Endothelial cell of umbilical vein (primary cell): ENCODE results near the gene LCN12. TPM values are rescaled to one million over a fixed set of nuclear protein-coding genes. Genes with fewer than 3 reads are reported as not detected.

Experiments
- BruUV-seq: library from RNA; stranded (reverse); fragments of 400-500 nt; replicated peaks from 2 replicates; lab custom pipeline; 2021; lab: Mats Ljungman, UMichigan
- CTCF ChIA-PET: fragments of 300-600, 350-600 bp; sonication (Branson Sonifier 250); formaldehyde crosslinking; loops from one replicate; lab custom pipeline; 2021; ENCODE audit warnings: antibody characterized with exemption, inconsistent platforms; lab: Charles Lee
- POLR2A ChIA-PET: fragments of 300-600, 350-600 bp; sonication (Branson Sonifier 250); formaldehyde crosslinking; loops from one replicate; lab custom pipeline; 2021; ENCODE audit warnings: antibody characterized with exemption, inconsistent platforms; lab: Charles Lee
- DNase-seq: peaks from one replicate; pipeline ENCODE4 v3.0.0-alpha.2; 2011; ENCODE audit warnings: low read depth, low spot score
- FAIRE-seq: peaks from 2 replicates; lab custom pipeline; 2011; peaks lifted over from hg19 to GRCh38; lab: Jason Lieb, UNC
- H2AFZ ChIP-seq: 2 replicates; pipeline ENCODE4 v1.6.0; 2012; ENCODE audit warnings: low read depth, low read length, control low read depth, inconsistent platforms
- H3K27ac ChIP-seq: 2 replicates; pipeline ENCODE4 v1.5.1; 2011; ENCODE audit warnings: low read depth, mild to moderate bottlenecking, control low read depth, low read length, moderate library complexity; ENCODE audit not compliant: insufficient read depth
- H3K27me3 ChIP-seq, 2 experiments: 2 replicates each; pipeline versions ENCODE4 v1.6.0 to v1.6.1; 2011; ENCODE audit warnings: low read length in 2 of 2, mixed read lengths in 1 of 2; ENCODE audit not compliant: control insufficient read depth in 2 of 2, insufficient read depth in 2 of 2
- H3K36me3 ChIP-seq, 2 experiments: 2 replicates in 1 of 2; 3 replicates in 1 of 2; pipeline ENCODE4 v1.5.1; 2011; ENCODE audit warnings: low read length in 2 of 2, mild to moderate bottlenecking in 1 of 2, moderate library complexity in 1 of 2; ENCODE audit not compliant: control insufficient read depth in 2 of 2, insufficient read depth in 2 of 2; ENCODE audit errors: extremely low read depth in 1 of 2
- H3K4me1 ChIP-seq: 3 replicates; pipeline ENCODE4 v1.5.1; 2011; ENCODE audit warnings: mild to moderate bottlenecking, low read length; ENCODE audit not compliant: control insufficient read depth, insufficient read depth; ENCODE audit errors: extremely low read depth
- H3K4me2 ChIP-seq: 2 replicates; pipeline ENCODE4 v1.6.1; 2011; ENCODE audit warnings: low read length, control low read depth, mixed read lengths; ENCODE audit not compliant: insufficient read depth
- H3K4me3 ChIP-seq, 3 experiments: fragments of 200-600 bp in 1 of 3; sonication (generic), shearing (Covaris generic) in 1 of 3; replicated peaks in 1 of 3; 2 replicates each; pipeline ENCODE4 v1.5.1; 2011 to 2016; ENCODE audit warnings: control low read depth in 3 of 3, low read length in 3 of 3, mild to moderate bottlenecking in 2 of 3, inconsistent platforms in 1 of 3, low read depth in 1 of 3, moderate library complexity in 1 of 3; ENCODE audit not compliant: insufficient read depth in 1 of 3
- H3K79me2 ChIP-seq: 2 replicates; pipeline ENCODE4 v1.6.0; 2012; ENCODE audit warnings: low read length, inconsistent platforms; ENCODE audit not compliant: control insufficient read depth, insufficient read depth
- H3K9ac ChIP-seq: replicated peaks from 2 replicates; pipeline ENCODE3; 2011; ENCODE audit warnings: low read length, control low read depth; ENCODE audit not compliant: insufficient read depth; ENCODE audit errors: extremely low read depth
- H3K9me1 ChIP-seq: replicated peaks from 3 replicates; pipeline ENCODE4 v1.6.0; 2011; ENCODE audit warnings: mild to moderate bottlenecking, low read length; ENCODE audit not compliant: control insufficient read depth, insufficient read depth; ENCODE audit errors: extremely low read depth
- H3K9me3 ChIP-seq: replicated peaks from 2 replicates; pipeline ENCODE4 v1.5.1; 2012; ENCODE audit warnings: low read length, inconsistent platforms; ENCODE audit not compliant: control insufficient read depth, insufficient read depth
- H4K20me1 ChIP-seq: replicated peaks from 2 replicates; pipeline ENCODE3; 2011; ENCODE audit warnings: mild to moderate bottlenecking, low read length; ENCODE audit not compliant: control insufficient read depth, insufficient read depth; ENCODE audit errors: extremely low read depth
- EZH2 ChIP-seq: IDR thresholded peaks from 2 replicates; pipeline ENCODE4 v1.6.1; 2012; ENCODE audit warnings: borderline replicate concordance, low read depth, mild to moderate bottlenecking, moderate library complexity, low read length, inconsistent platforms; ENCODE audit not compliant: severe bottlenecking
- FOS ChIP-seq: IDR thresholded peaks from 2 replicates; pipeline ENCODE4 v1.6.1; 2011; ENCODE audit warnings: mild to moderate bottlenecking, low read length, moderate library complexity, borderline replicate concordance; ENCODE audit not compliant: insufficient read depth
- GATA2 ChIP-seq: IDR thresholded peaks from 2 replicates; pipeline ENCODE4 v1.7.0; 2011; ENCODE audit warnings: low read depth, mild to moderate bottlenecking, moderate library complexity, mixed read lengths, low read length; ENCODE audit not compliant: insufficient read length, insufficient read depth
- JUN ChIP-seq: IDR thresholded peaks from 2 replicates; pipeline ENCODE4 v1.6.1; 2011; ENCODE audit warnings: borderline replicate concordance, low read depth; ENCODE audit not compliant: insufficient read length, insufficient read depth
- MYC ChIP-seq: IDR thresholded peaks from one replicate; pipeline ENCODE4 v1.6.1; 2011; ENCODE audit warnings: mild to moderate bottlenecking, low read depth, low read length
- POLR2A ChIP-seq: IDR thresholded peaks from 2 replicates; pipeline ENCODE4 v1.6.1; 2012; ENCODE audit warnings: low read depth, mild to moderate bottlenecking, control low read depth, low read length
- POLR2AphosphoS5 ChIP-seq: IDR thresholded peaks from 2 replicates; pipeline ENCODE4 v1.6.1; 2012; ENCODE audit warnings: low read depth, mild to moderate bottlenecking, control low read depth, low read length, moderate library complexity; ENCODE audit not compliant: insufficient read depth
- dilution Hi-C: fragments of 300-500 bp; cut with MboI; formaldehyde crosslinking; loops from one replicate; pipeline ENCODE4 v1.15.0; 2019; ENCODE audit warnings: low sequenced_read_pairs; ENCODE audit not compliant: extremely low pct_ligation_motif_present
- intact Hi-C: fragments of 100-400 bp; cut with micrococcal nuclease; formaldehyde crosslinking; loops from one replicate; pipeline ENCODE4 v1.10.0; 2022
- polyA plus RNA-seq, 4 experiments: library from polyadenylated mRNA; depleted of rRNA in 3 of 4; stranded (reverse) in 3 of 4; unstranded in 1 of 4; fragments of >200 nt; gene quantifications; 2 replicates each; pipeline versions ENCODE4 v1.2.1 to v1.2.3, GENCODE V29; 2011 to 2012; ENCODE audit warnings: missing spikeins in 1 of 4
- total RNA-seq: library from RNA; stranded (reverse); gene quantifications from 2 replicates; pipeline ENCODE4 v1.2.3, GENCODE V29; 2021
- TF ChIP-seq, protein P1 (sequence below): IDR thresholded peaks from 2 replicates; pipeline ENCODE4 v1.6.1; 2011; ENCODE audit not compliant: insufficient read depth, insufficient read length
- TF ChIP-seq, protein P2 (sequence below), 2 donors: IDR thresholded peaks; 1 replicate in 1 of 2; 2 replicates in 1 of 2; pipeline ENCODE4 v1.5.1; 2011; ENCODE audit warnings: low read length in 2 of 2, mild to moderate bottlenecking in 2 of 2, moderate library complexity in 2 of 2, control low read depth in 1 of 2, inconsistent platforms in 1 of 2, low read depth in 1 of 2; ENCODE audit not compliant: insufficient read depth in 1 of 2; ENCODE audit errors: extremely low read depth in 1 of 2

LCN12 gene
- total and polyA plus RNA-seq, 2 donors (not counting 3 experiments of a cell fraction or from before 2014, with no cell fraction given) = 0.35 to 0.52 TPM

DNA sequence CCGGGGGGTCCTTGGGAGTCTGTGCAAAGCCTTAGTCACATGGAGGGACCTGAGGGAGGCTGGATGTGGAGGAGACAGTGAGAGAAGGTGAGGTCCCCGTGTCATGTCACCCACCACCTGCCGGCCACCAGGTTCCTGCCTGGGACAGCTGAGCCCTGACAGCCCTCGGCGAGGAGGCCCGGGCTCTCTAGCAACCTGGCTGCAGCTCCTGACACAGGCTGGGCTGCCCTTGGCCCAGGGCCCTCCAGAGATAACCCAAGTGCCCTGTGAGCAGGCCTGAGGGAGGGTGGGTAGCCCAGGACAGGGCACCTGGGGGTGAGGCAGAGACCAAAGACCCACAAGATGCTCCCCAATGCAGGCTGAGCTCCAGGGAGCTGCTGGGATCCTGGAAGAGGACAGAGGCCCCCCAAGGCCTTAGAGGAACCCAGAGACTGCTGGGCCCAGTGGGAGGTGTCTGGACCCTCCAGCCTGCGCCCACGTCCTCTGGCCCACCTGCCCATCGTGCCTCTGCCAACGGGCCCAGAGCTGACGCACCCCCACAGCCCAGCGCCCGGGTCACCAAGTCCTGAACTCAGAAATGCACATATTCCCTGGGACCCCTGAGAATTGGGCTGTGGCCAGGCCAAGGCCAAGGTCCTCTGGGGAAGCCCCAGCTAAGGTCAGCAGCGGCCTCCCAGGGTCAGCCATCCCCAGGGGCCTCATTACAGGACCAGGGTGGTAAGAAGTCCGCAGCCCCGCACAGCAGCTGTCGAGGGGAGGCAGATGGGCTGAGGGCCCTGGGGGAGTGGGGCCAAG, 16.5 kb downstream of the LCN12 start:
- Histone ChIP-seq H2AFZ (no peak overlapping the region), H3K4me1 (no peaks in the 10 kb centered on the region), H3K9me1 (no peaks in the 10 kb centered on the region), H3K9ac (no peak overlapping the region), H3K27ac (no peak overlapping the region), H4K20me1 (no peaks in the 10 kb centered on the region), H3K9me3 (no peaks in the 10 kb centered on the region), H3K36me3 (no peaks in the 10 kb centered on the region), H3K27me3 (no peaks in the 10 kb centered on the region), H3K79me2 (no peaks in the 10 kb centered on the region), H3K4me2 (no peak overlapping the region), H3K4me3 (no peak overlapping the region)
- CTCF ChIA-PET = interaction anchor here (1.7 kb wide), 1 partner anchor 66 kb away, joined by 5 read pairs; no protein-coding TSS in a partner anchor
- DNase-seq = no peak
- dilution Hi-C loops (no loop called here), intact Hi-C loops (no loop called here)
- FAIRE-seq = no peak
- no peak for TF ChIP-seq MYC
- BruUV-seq = no TSS peak
- POLR2A ChIA-PET = no interaction called here

DNA sequence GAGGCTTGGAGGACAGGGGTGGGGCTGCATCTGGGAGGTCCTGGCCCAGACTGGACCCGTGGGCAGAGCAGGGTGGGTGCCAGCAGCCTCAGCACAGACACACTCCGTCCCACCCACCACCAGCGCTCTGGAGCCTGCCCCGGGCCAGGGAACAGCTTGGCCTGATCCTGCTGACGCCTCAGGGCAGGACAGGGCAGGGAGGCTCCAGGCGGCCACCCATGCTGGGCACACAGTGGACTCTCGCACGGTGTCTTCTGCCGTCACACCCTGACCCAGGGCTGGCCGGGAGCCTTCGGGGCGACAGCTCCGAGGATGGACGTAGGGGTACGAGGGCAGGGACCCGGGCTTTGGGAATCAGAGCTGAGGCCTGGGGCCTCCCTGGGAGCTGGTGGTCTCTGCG, 17.1 kb downstream of the LCN12 start:
- Histone ChIP-seq H3K9ac (no peak overlapping the region), H2AFZ (no peak overlapping the region), H3K9me1 (no peaks in the 10 kb centered on the region), H3K4me3 (no peak overlapping the region), H3K4me1 (no peaks in the 10 kb centered on the region), H3K79me2 (no peaks in the 10 kb centered on the region), H4K20me1 (no peaks in the 10 kb centered on the region), H3K4me2 (no peak overlapping the region), H3K27ac (no peak overlapping the region), H3K9me3 (no peaks in the 10 kb centered on the region), H3K36me3 (no peaks in the 10 kb centered on the region), H3K27me3 (no peaks in the 10 kb centered on the region)
- DNase-seq = no peak
- no peak for TF ChIP-seq JUN
- TF ChIP-seq, protein P1, sequence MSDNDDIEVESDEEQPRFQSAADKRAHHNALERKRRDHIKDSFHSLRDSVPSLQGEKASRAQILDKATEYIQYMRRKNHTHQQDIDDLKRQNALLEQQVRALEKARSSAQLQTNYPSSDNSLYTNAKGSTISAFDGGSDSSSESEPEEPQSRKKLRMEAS = no peak
- TF ChIP-seq POLR2A = no peak
- no peak for TF ChIP-seq FOS
- TF ChIP-seq POLR2AphosphoS5 = no peak
- TF ChIP-seq, protein P2, sequence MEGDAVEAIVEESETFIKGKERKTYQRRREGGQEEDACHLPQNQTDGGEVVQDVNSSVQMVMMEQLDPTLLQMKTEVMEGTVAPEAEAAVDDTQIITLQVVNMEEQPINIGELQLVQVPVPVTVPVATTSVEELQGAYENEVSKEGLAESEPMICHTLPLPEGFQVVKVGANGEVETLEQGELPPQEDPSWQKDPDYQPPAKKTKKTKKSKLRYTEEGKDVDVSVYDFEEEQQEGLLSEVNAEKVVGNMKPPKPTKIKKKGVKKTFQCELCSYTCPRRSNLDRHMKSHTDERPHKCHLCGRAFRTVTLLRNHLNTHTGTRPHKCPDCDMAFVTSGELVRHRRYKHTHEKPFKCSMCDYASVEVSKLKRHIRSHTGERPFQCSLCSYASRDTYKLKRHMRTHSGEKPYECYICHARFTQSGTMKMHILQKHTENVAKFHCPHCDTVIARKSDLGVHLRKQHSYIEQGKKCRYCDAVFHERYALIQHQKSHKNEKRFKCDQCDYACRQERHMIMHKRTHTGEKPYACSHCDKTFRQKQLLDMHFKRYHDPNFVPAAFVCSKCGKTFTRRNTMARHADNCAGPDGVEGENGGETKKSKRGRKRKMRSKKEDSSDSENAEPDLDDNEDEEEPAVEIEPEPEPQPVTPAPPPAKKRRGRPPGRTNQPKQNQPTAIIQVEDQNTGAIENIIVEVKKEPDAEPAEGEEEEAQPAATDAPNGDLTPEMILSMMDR (IDR thresholded peaks at IDR 0.05; ENCODE audit: extremely low read depth in 1 of 2, insufficient read depth in 1 of 2, low read depth in 1 of 2, low read length in 2 of 2) = no peak
- TF ChIP-seq GATA2 = no peak
- no peak for TF ChIP-seq EZH2
- no peak for TF ChIP-seq MYC
- POLR2A ChIA-PET = no interaction called here
- CTCF ChIA-PET = interaction anchor here (1.3 to 1.7 kb wide), 2 partner anchors 60 to 65 kb away, joined by 3 to 5 read pairs; no protein-coding TSS in a partner anchor
- dilution Hi-C loops = no loop called here
- intact Hi-C loops = no loop called here
- no peak for FAIRE-seq
- no TSS peak for BruUV-seq
